SJCRH30 (cell line): Measurements from ENCODE around the gene EZR. TPM values are rescaled to one million over a fixed set of nuclear protein-coding genes. Genes with fewer than 3 reads are reported as not detected.
A peak's percentile ranks its signal among the peaks of the same experiment; 100 is the strongest.
"Not testable (repeated sequence)": the region's sequence is repeated elsewhere in the genome, so short reads cannot be mapped to it uniquely, and the experiment has no call there.

Experiments
- DNase-seq, 2 experiments: peaks; one replicate each; pipeline ENCODE4 v3.0.0-alpha.2; 2015 to 2020
- H3K27ac ChIP-seq: fragments of 250-450 bp; sonication (Bioruptor Pico); 2 replicates; pipeline ENCODE4 v1.5.1; 2020; ENCODE audit warnings: mild to moderate bottlenecking, moderate library complexity
- H3K27me3 ChIP-seq: fragments of 250-450 bp; sonication (Bioruptor Pico); 2 replicates; pipeline ENCODE4 v1.5.1; 2020; ENCODE audit warnings: mild to moderate bottlenecking, moderate library complexity
- H3K36me3 ChIP-seq: fragments of 250-450 bp; sonication (Bioruptor Pico); 2 replicates; pipeline ENCODE4 v1.5.1; 2020; ENCODE audit warnings: mild to moderate bottlenecking, moderate library complexity
- H3K4me1 ChIP-seq: fragments of 250-450 bp; sonication (Bioruptor Pico); 2 replicates; pipeline ENCODE4 v1.5.1; 2020; ENCODE audit warnings: mild to moderate bottlenecking, moderate library complexity
- H3K4me3 ChIP-seq: fragments of 250-450 bp; sonication (Bioruptor Pico); 2 replicates; pipeline ENCODE4 v1.5.1; 2020; ENCODE audit warnings: mild to moderate bottlenecking, moderate library complexity
- H3K9me3 ChIP-seq: fragments of 250-450 bp; sonication (Bioruptor Pico); replicated peaks from 2 replicates; pipeline ENCODE4 v1.5.1; 2020; ENCODE audit warnings: mild to moderate bottlenecking, moderate library complexity
- total RNA-seq: library from RNA; depleted of rRNA; stranded (reverse); fragments of >200 nt; shearing (Covaris generic); gene quantifications from 2 replicates; pipeline ENCODE4 v1.2.3, GENCODE V29; 2014

Gene EZR
- total RNA-seq, 1 experiment from 2014 or later = 44.6 TPM

DNA sequence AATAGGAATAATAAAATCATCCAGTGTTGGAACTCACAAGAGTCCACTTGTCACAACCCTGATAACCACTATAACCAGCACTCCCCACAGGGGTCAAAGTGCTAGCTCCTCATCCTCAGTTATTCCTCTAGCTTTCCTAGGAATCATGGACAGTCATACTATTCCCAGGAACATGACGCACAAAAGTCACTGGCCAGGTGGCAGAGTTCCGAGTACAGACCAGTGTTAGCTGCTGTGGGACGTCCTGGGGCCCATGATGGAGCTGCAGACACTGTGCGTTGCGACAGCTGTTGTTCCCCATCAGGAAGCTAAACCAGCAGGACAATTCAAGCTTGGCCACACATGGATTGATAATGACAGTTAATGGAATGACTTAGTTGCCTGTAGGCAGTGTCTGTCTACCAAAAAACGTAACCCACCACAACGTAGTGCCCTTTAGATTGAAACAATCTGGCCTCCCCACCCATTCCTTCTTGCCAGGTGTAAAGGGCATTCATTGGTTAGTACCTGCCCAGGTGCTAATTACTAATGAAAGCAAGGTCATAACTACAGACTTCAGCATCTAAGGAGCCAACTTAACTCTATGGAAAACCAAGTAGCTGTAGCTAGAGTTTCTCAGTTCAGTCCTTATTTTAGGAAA, 17.4 kb downstream of the EZR start:
- H3K9me3 ChIP-seq = no peaks in the 10 kb centered on the region
- peaks cover 57% of the 10 kb centered on the region for H3K4me1 ChIP-seq
- H3K4me3 ChIP-seq = no peak overlapping the region
- H3K36me3 ChIP-seq = no peaks in the 10 kb centered on the region
- H3K27me3 ChIP-seq = no peaks in the 10 kb centered on the region
- peak; percentile 84 to 91 for DNase-seq
- peak overlapping the region; percentile 42 for H3K27ac ChIP-seq

DNA sequence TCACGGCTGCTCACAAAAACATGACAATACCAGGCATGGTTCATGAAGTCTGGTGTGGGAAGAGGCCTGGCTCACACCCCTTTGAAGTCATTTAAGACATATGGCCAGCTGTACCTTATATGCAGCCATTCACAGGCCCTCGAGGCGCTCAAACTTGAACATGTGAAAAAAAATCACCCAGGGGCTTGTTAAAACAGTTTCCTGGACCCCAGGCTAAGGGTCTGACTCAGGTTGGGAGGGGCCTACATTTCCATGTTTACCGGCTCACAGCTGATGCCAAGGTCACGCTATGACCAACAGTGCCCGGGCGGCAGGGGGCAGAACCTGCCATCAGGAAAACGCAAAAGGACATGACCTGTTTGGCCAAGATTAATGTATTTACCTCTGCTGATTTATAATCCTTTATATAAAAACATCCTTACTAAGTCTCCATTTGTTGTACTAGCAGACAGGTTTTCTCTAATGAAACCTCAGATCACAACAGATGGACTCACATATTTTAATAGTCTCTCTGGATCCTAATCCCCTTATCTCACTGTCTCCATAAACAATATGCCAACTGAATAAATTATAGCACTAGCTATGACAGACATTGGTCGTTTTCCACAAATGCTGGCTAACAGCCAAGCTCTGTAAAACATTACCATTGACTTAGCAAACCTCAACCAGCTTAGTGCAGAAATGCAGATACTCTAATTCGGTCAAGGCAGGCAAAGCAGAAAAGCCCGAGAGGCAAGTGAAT, 19.9 kb downstream of the EZR start:
- peak; percentile 74 to 86 for DNase-seq
- H3K27ac ChIP-seq = peak overlapping the region; percentile 2; the same call in 1 of the 2 replicates
- H3K4me1 ChIP-seq = peaks cover 58% of the 10 kb centered on the region
- H3K4me3 ChIP-seq = no peak overlapping the region
- H3K36me3 ChIP-seq = no peaks in the 10 kb centered on the region
- no peaks in the 10 kb centered on the region for H3K27me3 ChIP-seq
- H3K9me3 ChIP-seq = no peaks in the 10 kb centered on the region

DNA sequence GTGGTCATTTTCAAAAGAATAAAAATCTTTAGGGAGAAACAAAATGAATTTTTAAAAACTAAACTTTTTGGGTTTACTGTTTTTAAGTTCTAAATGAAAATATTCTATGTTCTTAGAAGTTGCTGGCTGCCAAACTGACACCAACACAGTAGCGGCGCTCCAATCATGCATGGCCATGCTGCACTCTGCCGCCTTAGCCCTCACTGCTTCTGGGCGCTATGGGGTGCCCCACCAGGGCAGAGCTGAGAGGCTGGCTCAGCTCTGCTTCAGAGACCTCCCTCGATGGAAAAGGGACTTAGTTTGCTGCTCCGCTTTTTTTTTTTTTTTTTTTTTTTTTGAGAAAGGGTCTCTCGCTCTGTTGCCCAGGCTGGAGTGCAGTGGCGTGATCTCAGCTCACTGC, 20.9 kb downstream of the EZR start:
- Histone ChIP-seq H3K27me3 (no peaks in the 10 kb centered on the region), H3K36me3 (no peaks in the 10 kb centered on the region), H3K27ac (no peak overlapping the region), H3K4me1 (peaks cover 52% of the 10 kb centered on the region), H3K4me3 (no peak overlapping the region), H3K9me3 (no peaks in the 10 kb centered on the region)
- no peak for DNase-seq

DNA sequence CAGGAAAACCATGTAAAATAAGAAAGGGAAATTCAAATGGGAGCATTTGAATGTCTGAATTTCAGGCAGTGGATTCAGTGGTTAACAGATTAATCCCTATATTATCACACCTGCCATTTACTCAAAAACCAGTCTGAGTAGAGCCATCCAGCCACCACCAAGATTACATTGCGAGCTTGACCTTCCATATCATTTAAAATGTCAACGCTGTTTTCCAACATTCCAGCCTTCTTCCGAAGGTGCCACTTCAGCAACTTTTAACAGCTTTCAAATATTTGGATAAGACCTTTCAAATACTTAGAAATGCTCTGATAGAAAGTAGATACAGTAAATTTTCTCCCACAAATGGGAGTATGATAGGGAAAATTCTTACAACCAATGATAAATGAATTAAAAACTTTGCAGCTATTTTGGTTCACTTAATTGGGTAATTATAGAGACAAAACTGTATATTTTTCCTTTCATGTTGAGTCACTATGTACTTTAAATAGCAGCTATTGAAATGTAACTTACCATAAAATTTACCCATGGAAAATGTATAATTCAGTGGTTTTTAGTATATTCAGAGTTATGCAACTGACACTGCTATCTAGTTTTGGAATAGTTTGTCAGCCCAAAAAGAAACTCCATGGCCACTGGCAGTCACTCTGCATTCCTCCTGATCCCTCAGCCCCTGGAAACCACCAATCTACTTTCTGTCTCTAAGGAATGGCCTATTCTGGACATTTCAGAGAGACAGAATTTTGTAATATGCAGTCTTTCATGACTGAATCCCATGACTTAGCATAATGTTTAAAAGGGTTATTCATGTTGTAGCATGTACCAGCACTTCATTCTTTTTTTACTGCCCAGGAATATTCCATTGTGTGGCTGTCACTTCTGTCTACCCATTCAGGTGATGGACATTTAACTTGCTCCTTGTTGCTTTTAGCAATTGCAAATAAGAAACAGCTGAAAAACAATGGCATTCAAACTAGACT, 21.5 kb downstream of the EZR start:
- H3K36me3 ChIP-seq = no peaks in the 10 kb centered on the region
- no peak for DNase-seq
- H3K4me3 ChIP-seq = no peak overlapping the region
- no peak overlapping the region for H3K27ac ChIP-seq
- H3K27me3 ChIP-seq = no peaks in the 10 kb centered on the region
- H3K9me3 ChIP-seq = no peaks in the 10 kb centered on the region
- peaks cover 48% of the 10 kb centered on the region for H3K4me1 ChIP-seq

DNA sequence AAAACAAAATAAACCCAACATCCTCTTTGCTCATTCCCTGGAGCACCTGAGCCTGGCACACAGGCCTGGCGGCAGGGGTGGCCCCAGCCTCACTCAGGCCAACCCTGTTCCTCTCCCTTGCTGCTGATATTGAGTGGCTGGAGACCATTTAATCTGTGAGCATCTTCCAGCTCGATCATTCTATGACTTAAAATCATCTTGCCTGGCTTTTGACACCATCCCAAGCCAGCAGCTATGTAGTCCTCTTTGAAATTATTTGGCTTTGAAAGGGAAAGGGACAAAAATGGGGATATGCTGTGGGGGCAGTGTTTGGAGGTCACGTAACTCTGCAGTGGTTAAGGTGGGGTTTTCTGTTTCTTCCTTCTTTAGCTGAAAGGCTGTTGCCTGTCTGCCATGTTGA, 22.8 kb downstream of the EZR start:
- Histone ChIP-seq H3K36me3 (no peaks in the 10 kb centered on the region), H3K4me1 (peaks cover 37% of the 10 kb centered on the region), H3K4me3 (no peak overlapping the region), H3K27ac (no peak overlapping the region), H3K27me3 (no peaks in the 10 kb centered on the region), H3K9me3 (no peaks in the 10 kb centered on the region)
- no peak for DNase-seq

DNA sequence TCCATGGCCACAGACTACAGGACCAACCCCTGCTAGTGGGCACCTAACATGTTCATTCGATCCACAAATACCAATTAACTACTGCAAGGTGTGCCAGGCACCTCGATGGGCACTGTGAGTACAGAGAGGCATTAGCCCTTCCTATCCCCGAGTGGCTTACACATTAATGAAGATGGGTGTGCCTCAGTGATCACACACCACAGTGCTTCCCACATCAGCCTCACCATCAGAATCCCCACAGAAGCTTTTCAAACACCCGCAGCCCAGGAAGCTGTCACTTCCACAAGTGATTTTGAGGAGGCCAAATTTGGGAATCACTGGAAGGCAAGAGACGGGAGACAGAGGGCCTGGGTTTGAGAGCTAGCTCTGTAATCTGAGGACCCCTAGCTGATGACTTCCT, 23.7 kb downstream of the EZR start:
- H3K9me3 ChIP-seq = no peaks in the 10 kb centered on the region
- no peak overlapping the region for H3K4me3 ChIP-seq
- H3K4me1 ChIP-seq = peaks cover 34% of the 10 kb centered on the region
- H3K36me3 ChIP-seq = no peaks in the 10 kb centered on the region
- no peak overlapping the region for H3K27ac ChIP-seq
- no peaks in the 10 kb centered on the region for H3K27me3 ChIP-seq
- DNase-seq = no peak

DNA sequence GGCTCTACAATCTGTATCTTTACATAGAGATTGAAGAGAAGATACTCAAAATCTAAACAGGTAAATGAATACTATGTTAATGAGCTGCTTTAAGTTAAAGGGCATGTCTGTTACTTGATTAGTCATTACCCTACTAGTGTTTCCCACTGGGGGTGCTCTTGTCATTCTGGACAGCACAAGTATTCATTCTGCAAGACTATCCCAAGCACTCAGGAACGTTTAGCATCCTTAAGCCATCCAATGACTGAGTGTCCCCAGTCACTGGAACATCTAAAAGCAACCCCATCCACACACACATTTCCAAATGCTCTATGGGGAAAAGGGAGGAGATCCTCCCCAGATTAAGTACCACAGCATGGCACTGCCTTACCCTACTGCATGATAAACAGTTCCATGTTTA, 25.7 kb downstream of the EZR start:
- peak in 1 of 2 experiments; percentile 29 for DNase-seq
- no peak overlapping the region for H3K27ac ChIP-seq
- peaks cover 16% of the 10 kb centered on the region for H3K4me1 ChIP-seq
- no peaks in the 10 kb centered on the region for H3K9me3 ChIP-seq
- H3K4me3 ChIP-seq = no peak overlapping the region
- no peaks in the 10 kb centered on the region for H3K27me3 ChIP-seq
- H3K36me3 ChIP-seq = no peaks in the 10 kb centered on the region

DNA sequence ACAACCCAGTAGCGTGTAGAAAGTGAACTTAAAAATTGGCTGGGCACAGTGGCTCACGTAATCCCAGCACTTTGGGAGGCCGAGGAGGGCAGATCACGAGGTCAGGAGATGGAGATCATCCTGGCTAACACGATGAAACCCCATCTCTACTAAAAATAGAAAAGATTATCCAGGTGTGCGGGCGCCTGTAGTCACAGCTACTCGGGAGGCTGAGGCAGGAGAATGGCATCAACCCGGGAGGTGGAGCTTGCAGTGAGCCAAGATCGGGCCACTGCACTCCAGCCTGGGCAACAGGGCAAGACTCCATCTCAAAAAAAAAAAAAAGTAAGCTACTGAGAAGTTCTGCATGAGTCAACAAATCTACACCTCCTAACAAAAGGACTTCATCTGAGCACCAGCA, 26.7 kb downstream of the EZR start:
- H3K4me3 ChIP-seq, H3K36me3 ChIP-seq, H3K4me1 ChIP-seq, H3K27ac ChIP-seq, DNase-seq, H3K9me3 ChIP-seq, H3K27me3 ChIP-seq: not testable (repeated sequence)

DNA sequence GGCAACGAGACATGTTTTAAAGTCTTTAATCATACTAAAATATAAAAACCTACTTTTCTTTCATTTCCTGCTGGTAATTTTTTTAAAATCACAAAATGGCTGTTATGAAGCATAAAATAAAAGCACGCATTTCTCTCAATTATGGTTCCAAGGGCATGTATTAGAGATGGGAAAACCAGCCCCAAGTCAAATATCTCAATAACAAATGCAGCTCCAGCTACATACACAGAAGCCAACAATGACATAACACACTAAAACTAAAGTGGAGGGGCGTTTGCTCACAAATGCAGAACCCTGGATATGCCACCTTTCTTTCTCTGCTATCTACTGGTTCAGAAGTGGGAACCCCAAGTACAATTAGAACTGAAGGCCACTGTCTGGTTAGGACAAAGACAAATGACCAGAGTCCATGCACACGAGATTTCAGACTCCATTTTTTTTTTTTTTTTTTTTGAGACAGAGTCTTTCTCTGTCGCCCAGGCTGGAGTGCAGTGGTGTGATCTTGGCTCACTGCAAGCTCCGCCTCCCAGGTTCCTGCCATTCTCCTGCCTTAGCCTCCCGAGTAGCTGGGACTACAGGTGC, 27.8 kb downstream of the EZR start:
- no peak overlapping the region for H3K4me3 ChIP-seq
- H3K27me3 ChIP-seq = no peaks in the 10 kb centered on the region
- no peak overlapping the region for H3K27ac ChIP-seq
- H3K9me3 ChIP-seq = no peaks in the 10 kb centered on the region
- DNase-seq = no peak
- H3K36me3 ChIP-seq = peaks cover 8% of the 10 kb centered on the region; the same call in 1 of the 2 replicates
- no peaks in the 10 kb centered on the region for H3K4me1 ChIP-seq

DNA sequence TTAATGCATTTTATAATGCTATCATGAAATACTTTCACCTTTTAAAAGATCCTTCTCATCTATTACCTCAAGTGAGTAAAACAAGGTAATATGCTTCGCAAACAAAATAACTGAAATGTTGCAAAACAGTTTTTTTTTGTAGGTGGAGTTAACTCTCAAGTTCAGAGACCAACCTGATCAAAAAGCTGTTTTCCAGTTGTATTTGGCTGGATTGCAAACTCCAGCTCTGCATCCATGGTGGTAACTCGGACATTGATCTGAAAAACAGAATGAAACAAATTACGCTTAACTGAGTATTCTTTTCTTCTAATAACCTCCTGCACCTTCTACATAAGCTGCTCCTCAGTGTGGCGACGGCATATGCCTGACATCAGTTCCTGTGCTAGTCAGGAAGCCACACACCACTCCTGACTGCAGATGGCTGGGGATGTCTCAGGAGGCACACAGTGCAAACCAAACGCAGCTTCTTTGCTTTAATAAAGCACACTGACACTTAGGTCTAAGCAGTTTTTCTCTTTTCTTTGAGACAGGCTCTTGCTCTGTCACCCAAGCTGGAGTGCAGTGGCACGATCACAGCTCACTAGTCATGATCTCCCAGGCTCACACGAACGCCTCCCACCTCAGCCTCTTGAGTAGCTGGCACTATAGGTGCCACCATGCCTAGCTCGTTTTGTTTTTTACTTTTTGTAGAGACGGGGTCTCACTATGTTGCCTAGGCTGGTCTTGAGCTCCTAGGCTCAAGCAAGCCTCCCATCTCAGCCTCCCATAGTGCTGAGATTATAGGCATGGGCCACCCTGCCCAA, 29.9 kb downstream of the EZR start:
- Histone ChIP-seq H3K4me1 (no peaks in the 10 kb centered on the region), H3K27me3 (no peaks in the 10 kb centered on the region), H3K36me3 (peaks cover 8% of the 10 kb centered on the region; the same call in 1 of the 2 replicates), H3K4me3 (no peak overlapping the region), H3K27ac (no peak overlapping the region), H3K9me3 (no peaks in the 10 kb centered on the region)
- no peak for DNase-seq

DNA sequence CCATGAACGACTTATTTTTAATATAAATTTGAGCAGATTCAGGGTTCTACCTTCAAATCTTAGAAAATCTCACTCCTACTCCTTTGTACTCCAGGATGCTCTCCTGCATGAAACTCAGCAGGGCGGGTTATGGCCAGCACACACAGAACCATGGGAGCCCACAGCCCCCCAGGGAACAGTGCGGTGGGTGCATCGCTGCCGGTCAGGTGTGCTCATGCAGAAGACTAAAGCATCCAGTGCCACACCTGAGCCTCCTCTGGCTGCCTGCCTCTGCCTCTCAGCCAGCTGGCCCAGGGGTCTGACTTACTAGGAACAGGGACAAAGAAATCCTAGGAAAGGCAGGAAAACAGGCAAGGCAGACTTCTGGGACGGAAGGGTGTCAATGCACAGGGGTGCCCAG, 31.8 kb downstream of the EZR start:
- H3K27me3 ChIP-seq = no peaks in the 10 kb centered on the region
- H3K27ac ChIP-seq = no peak overlapping the region
- H3K36me3 ChIP-seq = peaks cover 8% of the 10 kb centered on the region; the same call in 1 of the 2 replicates

DNA sequence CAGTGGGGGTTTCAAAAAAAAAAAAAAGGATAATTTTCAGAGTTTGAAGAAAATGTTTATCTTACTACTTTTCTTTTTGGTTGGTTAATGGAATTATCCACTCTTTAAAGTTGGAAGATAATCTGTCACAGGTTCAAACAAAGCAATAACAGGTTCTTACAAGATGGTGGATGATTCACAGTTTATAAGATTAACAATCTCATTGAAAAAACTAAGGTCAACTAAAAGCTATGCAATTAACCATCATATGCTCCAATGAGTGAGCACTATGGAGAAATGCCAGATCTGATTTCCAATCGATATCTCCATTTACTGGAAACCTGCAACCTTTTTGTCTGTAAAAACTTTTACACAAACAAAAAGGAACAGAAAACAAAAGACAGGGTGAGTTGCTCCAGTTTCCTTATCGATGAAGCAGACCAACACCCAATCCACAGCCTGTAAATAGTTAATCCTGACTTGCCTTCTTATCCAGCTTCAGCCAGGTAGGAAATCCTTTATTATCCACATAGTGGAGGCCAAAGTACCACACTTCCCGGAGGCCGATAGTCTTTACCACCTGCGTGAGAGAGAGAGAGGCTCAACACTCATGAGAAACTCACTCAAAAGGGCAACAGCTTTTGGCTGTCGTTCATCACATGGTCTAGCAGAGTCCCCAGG, 32.4 kb downstream of the EZR start:
- Histone ChIP-seq H3K4me3 (no peak overlapping the region), H3K27me3 (no peaks in the 10 kb centered on the region), H3K4me1 (no peaks in the 10 kb centered on the region), H3K9me3 (no peaks in the 10 kb centered on the region), H3K36me3 (peaks cover 8% of the 10 kb centered on the region; the same call in 1 of the 2 replicates), H3K27ac (no peak overlapping the region)
- no peak for DNase-seq

More for the DNA sequence above, 31.8 kb downstream of the EZR start:
- Histone ChIP-seq H3K9me3 (no peaks in the 10 kb centered on the region), H3K4me1 (no peaks in the 10 kb centered on the region), H3K4me3 (no peak overlapping the region)
- DNase-seq = no peak

DNA sequence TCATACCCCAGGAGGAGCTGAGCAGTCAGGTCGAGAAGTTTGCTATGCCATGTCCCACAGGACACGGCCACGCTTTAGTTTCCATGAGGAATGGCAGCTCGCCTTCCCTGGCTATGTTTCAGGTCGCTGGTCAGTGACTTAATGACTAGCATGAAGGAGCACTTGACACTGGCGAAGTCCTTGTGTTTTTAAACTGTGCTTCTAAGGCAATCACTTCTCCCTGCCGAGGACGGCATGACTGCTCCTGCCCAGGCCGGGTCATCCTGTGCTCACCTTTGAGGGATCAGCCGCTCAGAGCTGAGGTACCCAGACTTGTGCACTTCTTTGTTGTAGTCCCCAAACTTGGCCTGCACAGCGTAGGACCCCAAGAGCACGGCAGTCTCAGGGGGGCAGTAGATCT, 34.1 kb downstream of the EZR start:
- Histone ChIP-seq H3K4me3 (no peak overlapping the region), H3K9me3 (no peaks in the 10 kb centered on the region), H3K4me1 (no peaks in the 10 kb centered on the region), H3K27me3 (no peaks in the 10 kb centered on the region), H3K27ac (no peak overlapping the region), H3K36me3 (peaks cover 8% of the 10 kb centered on the region; the same call in 1 of the 2 replicates)
- DNase-seq = no peak
